GM18511 (cell line): ENCODE data around the gene SHISAL2A.
A peak's percentile ranks its signal among the peaks of the same experiment; 100 is the strongest.

Source experiments
- ATAC-seq: cut with Tn5 transposase; IDR thresholded peaks from one replicate; pipeline ENCODE4 v1.9.1; 2021; ENCODE audit warnings: mild to moderate bottlenecking, moderate library complexity; ENCODE audit not compliant: unreplicated experiment

Gene SHISAL2A

GRCh38 chr1:52658795-52659194 is 25.8 kb downstream of the SHISAL2A start:
- ATAC-seq: no peak

DNA sequence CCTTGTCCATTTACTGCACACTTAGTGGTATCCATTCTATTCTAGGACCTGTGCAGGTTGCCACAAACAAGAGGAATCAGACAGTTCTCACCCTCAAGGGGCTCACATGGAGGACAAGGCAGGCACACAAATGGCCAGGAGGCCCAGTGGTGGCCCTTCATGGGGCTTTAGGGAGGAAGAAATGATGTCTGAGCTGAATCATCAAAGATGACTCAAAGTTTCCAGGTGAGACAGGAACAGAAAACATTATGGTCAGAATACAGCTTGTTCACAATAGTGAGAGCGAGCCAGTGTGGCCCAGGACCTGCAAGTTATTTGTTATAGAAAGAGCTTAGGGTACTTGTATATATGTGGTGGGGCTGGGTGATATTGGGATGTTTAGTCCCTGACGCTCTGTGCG is 26.4 kb downstream of the SHISAL2A start:
- peak; percentile 82 for ATAC-seq

- peak; percentile 18 for ATAC-seq
Observed at GRCh38 chr1:52659851-52660596, 27.1 kb downstream of the SHISAL2A start.

GRCh38 chr1:52660807-52661206 is 27.8 kb downstream of the SHISAL2A start:
- no peak for ATAC-seq

GRCh38 chr1:52662645-52663313 is 29.8 kb downstream of the SHISAL2A start:
- ATAC-seq: no peak

DNA sequence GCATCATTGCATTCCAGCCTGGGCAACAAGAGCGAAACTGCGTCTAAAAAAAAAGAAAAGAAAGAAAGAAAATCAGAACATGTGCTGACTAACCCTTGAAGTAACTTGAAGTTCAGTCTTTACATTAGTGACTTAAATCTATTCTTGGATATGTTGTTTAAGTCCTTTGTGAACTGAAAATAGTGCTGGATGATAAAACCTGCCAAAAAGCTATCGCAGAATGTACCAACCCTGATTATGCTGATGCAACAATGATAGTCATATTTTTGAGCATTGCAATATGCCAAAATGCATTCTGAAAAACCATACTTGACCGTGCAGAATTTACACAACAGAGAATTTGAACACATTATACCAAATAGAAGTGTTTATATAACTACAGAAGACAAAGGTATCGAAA is 30.7 kb downstream of the SHISAL2A start:
- no peak for ATAC-seq

- no peak for ATAC-seq
Observed at GRCh38 chr1:52665006-52665941, 32.3 kb downstream of the SHISAL2A start.

GRCh38 chr1:52667290-52667689 is 34.3 kb downstream of the SHISAL2A start:
- ATAC-seq: no peak

DNA sequence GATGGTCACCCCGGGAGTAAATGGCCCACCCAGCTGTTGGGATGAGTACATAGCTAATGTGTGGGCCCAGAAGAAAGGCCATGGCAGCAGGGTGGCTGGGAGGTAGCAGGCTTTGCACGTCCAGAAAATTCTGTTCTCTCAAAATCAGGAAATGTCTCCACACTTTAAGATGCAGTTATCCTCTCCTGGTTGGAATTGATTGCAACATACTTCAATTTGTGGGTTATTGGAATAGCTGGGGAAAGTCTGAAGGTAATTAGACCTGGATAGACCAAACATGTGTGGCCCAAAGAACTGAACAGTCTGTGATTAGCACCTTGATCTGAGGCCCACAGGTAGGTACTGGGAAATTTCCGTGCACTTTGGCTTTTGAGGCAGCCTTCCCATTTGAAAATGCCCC is 35.0 kb downstream of the SHISAL2A start:
- ATAC-seq: no peak

- ATAC-seq: no peak
Observed at GRCh38 chr1:52668711-52669110, 35.7 kb downstream of the SHISAL2A start.

- no peak for ATAC-seq
Observed at GRCh38 chr1:52669696-52670095, 36.7 kb downstream of the SHISAL2A start.

GRCh38 chr1:52670604-52671003 is 37.6 kb downstream of the SHISAL2A start:
- no peak for ATAC-seq

GRCh38 chr1:52672946-52673345 is 40.0 kb downstream of the SHISAL2A start:
- no peak for ATAC-seq

GRCh38 chr1:52673513-52673912 is 40.5 kb downstream of the SHISAL2A start:
- ATAC-seq: no peak

GRCh38 chr1:52674497-52675384 is 41.8 kb downstream of the SHISAL2A start:
- no peak for ATAC-seq

GRCh38 chr1:52676249-52676903 is 43.4 kb downstream of the SHISAL2A start:
- ATAC-seq: no peak

DNA sequence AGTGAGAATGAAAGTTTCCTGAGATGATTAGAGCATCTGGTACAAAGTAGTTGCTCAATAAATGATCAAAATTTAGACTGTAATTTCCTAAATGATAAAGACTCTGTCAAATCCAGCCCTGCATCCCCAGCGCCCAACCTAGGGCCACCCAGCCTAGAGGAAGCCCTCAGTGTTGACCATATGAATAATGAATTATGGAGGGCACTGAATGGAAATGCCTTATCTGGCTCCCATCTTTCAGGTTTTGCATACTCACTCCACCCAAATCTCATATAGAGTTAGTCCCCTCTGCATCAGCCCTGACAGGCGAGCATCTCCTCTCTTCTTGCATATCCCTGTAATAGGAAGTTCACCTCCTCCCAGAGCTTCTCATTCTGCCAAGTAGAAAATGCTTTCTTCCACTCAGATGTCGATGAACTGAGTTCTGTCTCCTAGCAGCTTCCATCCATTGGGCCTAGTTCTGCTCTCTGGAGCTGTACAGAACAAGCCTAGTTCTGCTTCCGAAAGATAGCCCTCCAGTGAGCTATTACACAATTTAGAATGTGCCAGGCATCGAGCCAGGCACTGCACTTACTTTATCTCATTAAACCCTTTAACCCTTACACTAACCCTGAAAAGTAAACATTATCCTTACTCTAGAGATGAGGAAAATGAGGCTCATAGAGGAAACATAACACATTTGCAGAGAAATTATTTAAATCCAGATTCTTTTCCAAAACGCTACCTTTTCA is 44.3 kb downstream of the SHISAL2A start:
- no peak for ATAC-seq

- ATAC-seq: no peak
Observed at GRCh38 chr1:52679048-52679447, 46.1 kb downstream of the SHISAL2A start.

- no peak for ATAC-seq
Observed at GRCh38 chr1:52679498-52679897, 46.5 kb downstream of the SHISAL2A start.
